HS-27A (cell line): ENCODE results near the gene IFT172.

Source experiments
- DNase-seq: peaks from one replicate; pipeline ENCODE4 v3.0.0-alpha.2; 2012; ENCODE audit warnings: low read depth, missing footprints

The IFT172 gene

DNA sequence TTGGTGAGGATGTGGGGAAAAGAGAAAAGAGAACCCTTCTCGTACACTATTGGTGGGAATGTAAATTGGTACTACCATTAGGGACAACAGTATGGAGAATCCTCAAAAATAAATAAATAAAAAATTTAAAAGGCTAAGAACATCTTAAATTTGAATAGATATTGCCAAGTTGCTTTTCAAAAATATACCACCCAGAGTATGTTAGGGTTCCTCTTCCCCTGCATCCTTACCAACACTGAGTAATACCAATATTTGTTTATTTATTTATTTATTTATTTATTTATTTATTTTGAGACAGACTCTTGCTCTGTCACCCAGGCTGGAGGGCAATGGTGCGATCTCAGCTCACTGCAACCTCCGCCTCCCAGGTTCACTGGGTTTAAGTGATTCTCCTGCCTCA is 66.6 kb downstream of the IFT172 start:
- DNase-seq = no peak

- DNase-seq = no peak
Measured at GRCh38 chr2:27421660-27422250, 67.8 kb downstream of the IFT172 start.

- no peak for DNase-seq
Measured at GRCh38 chr2:27420996-27421395, 68.5 kb downstream of the IFT172 start.

- no peak for DNase-seq
Measured at GRCh38 chr2:27416151-27416550, 73.4 kb downstream of the IFT172 start.

GRCh38 chr2:27412419-27413152 is 77.0 kb downstream of the IFT172 start:
- DNase-seq = no peak

DNA sequence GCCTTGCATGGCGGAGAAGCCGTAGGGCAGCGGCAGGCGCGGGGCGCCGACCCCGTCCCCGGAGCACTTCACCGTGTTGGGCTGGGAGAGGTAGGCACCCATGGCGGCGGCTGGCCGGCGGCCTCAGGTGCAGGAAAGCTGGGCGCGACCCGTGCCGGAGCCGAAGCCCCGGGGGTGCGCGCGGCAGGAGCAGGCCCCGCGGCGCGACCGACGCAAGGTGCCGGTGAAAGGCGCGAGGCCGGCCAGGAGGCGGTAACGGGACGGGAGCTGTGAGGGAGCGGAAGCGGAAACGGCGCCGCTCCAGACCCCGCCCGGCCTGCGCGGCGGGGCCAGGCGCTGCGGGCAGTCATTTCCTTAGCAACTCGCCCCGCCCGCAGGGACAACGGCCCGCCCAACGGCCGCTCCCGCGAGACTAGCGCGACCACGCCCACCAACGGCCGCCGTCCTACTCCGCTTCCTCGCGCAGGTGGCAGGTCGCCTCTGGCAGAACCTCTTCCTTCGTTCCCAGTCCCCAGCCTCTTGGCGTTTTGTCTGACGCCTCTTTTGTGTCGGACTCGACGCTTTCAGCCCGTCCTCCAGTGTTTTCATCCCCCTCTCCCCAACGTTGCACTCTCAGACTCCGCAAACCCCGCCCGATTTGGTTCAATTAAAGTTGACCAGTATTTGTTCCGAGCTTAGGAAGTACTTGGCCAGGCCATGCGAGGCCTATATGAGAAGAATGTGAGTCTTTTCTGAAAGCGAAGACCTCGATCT is 80.0 kb downstream of the IFT172 start, which contains the start of gene PPM1G:
Gene PPM1G (minus strand): TSS at position 271 of the 753 bp plus-strand sequence. CDS start 169 bp downstream, at position 102.
- peak; percentile 69 for DNase-seq

DNA sequence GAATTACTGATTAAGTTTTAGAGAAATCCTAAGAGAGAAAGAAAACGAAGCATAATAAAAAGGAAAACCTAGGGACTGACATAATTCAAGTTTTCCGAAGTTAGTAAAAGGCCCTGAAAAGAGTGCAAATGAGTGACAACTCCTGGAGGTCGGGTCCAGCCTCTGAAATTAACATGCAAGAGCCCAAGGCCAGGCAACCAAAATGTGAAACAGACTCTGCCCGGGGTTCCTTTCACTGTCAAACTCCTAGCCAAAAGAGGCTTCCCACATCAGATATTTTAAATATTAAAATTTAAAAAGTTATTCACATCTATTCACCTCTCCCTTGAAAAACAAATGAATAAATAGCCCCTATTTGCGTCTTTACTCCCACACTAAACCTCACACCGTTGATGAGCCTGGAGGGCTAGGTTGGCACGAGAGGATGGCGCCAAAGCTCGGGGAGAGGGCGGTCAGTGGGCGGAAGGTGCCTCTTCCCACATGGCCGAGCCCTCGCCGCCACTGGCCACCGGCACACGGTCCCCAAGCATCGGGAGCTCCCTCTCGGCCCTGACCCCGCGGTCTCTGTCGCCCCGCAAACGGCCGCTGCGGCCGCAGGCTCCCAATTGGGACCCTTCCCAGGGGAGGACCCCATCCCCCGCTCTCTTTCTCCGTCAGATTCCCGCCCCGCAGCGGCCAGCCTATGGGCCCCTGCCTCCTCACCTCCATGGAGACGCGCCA is 80.8 kb downstream of the IFT172 start:
- no peak for DNase-seq

- no peak for DNase-seq
Measured at GRCh38 chr2:27407798-27408491, 81.6 kb downstream of the IFT172 start.

GRCh38 chr2:27400348-27401135 is 89.0 kb downstream of the IFT172 start:
- no peak for DNase-seq

DNA sequence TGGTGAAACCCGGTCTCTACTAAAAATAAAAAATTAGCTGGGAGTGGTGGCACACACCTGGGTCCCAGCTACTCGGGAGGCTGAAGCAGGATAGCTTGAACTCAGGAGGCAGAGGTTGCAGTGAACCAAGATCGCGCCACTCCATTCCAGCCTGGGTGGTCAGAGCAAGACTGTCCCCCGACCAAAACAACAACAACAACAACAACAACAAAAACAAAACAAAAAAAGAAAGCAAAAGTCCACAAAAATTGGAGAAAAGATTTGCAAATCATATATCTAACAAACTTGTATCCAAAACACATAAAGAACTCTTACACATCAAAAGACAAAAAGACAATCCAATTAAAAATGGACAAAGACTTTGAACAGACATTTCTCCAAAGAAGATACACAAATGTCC is 90.6 kb downstream of the IFT172 start:
- DNase-seq = no peak
